ENCODE data around the gene DYRK3. TPM values are rescaled to one million over a fixed set of nuclear protein-coding genes. Genes with fewer than 3 reads are reported as not detected.

DYRK3 gene
- total RNA-seq, 2 experiments from 2014 or later = 1.6 to 1.7 TPM

DNA sequence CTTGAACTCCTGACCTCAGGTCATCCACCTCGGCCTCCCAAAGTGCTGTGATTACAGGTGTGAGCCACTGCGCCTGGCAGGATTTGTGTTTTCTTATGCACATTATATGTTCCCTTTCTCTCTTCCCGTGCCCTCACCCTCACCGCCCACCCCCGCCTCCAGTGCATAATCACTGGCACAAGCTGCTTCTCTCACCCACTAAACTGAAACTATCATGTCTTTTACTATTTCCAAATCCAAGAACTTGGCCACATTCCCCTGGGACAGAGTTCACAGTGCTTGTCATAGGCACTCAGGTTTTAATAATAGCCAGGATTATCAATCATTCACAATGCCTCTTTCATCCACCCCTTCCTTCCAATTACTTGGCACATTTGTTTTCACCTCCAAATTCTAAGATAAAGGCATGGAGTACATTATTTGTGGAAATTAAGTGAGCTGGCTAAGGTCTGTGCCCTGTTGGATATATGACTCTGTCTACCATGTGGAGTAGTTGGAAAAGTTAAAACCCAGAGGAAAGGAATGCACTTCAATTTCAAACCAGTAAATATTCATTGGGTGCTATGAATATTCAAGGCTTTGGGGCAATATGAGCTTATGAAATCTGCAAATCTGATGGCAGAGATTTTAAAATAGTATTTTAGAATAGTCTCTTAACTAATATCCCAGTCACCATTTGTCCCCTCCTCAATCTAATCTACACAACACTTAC is 31.8 kb downstream of the DYRK3 start:
- no peaks in the 10 kb centered on the region for H3K9me3 ChIP-seq (ENCODE audit: control insufficient read depth in 1 of 2, insufficient read depth in 1 of 2, low read length in 2 of 2)
- H3K4me1 ChIP-seq (ENCODE audit: insufficient read depth, low read length) = peaks cover 20% of the 10 kb centered on the region
- DNase-seq (no peak), ATAC-seq (ENCODE audit: poor library complexity) (no peak)
- Mint-ChIP-seq H3K4me1 (ENCODE audit: low read depth) (peaks cover 4% of the 10 kb centered on the region), H3K27ac (no peak overlapping the region), H3K4me3 (no peak overlapping the region), H3K9me3 (no peaks in the 10 kb centered on the region), H3K27me3 (peaks cover 19% of the 10 kb centered on the region), H3K36me3 (ENCODE audit: low read depth) (no peaks in the 10 kb centered on the region)
- TF ChIP-seq CTCF (IDR thresholded peaks at IDR 0.05) = no peak
- H3K27ac ChIP-seq (ENCODE audit: low read depth in 1 of 2, low read length in 2 of 2) = no peak overlapping the region
- ChIA-PET CTCF (interaction anchor here (1.0 to 1.4 kb wide), 2 partner anchors 9 to 38 kb away, joined by 3 read pairs; no protein-coding TSS in a partner anchor), POLR2A (no interaction called here)
- H3K36me3 ChIP-seq (ENCODE audit: insufficient read depth, low read length) = no peaks in the 10 kb centered on the region
- peaks cover 16 to 18% of the 10 kb centered on the region in 2 experiments for H3K27me3 ChIP-seq (ENCODE audit: control insufficient read depth in 1 of 2, insufficient read depth in 2 of 2, low read length in 2 of 2)
- intact Hi-C loops (cut with DNase I, micrococcal nuclease) = loop anchor here in 1 of 2 experiments (1.0 kb wide), 1 partner anchor 61 kb away; no protein-coding TSS in a partner anchor
- H3K4me3 ChIP-seq (ENCODE audit: low read length) = no peak overlapping the region

- H3K36me3 ChIP-seq (ENCODE audit: insufficient read depth, low read length) = no peaks in the 10 kb centered on the region
- H3K27ac ChIP-seq (ENCODE audit: low read depth in 1 of 2, low read length in 2 of 2) = no peak overlapping the region
- peaks cover 10 to 13% of the 10 kb centered on the region in 2 experiments for H3K27me3 ChIP-seq (ENCODE audit: control insufficient read depth in 1 of 2, insufficient read depth in 2 of 2, low read length in 2 of 2)
- Mint-ChIP-seq H3K4me1 (ENCODE audit: low read depth) (peaks cover 4% of the 10 kb centered on the region), H3K9me3 (no peaks in the 10 kb centered on the region), H3K27ac (no peak overlapping the region), H3K4me3 (no peak overlapping the region), H3K36me3 (ENCODE audit: low read depth) (no peaks in the 10 kb centered on the region), H3K27me3 (peaks cover 10% of the 10 kb centered on the region)
- H3K4me1 ChIP-seq (ENCODE audit: insufficient read depth, low read length) = peaks cover 20% of the 10 kb centered on the region
- DNase-seq (no peak), ATAC-seq (ENCODE audit: poor library complexity) (no peak)
- H3K9me3 ChIP-seq (ENCODE audit: control insufficient read depth in 1 of 2, insufficient read depth in 1 of 2, low read length in 2 of 2) = no peaks in the 10 kb centered on the region
- POLR2A ChIA-PET = interaction anchor here (1.1 kb wide), 1 partner anchor 16 kb away, joined by 3 read pairs; no protein-coding TSS in a partner anchor
- intact Hi-C loops (cut with DNase I, micrococcal nuclease) = no loop called here
- H3K4me3 ChIP-seq (ENCODE audit: low read length) = no peak overlapping the region
- no peak for TF ChIP-seq CTCF (IDR thresholded peaks at IDR 0.05)
- CTCF ChIA-PET = interaction anchor here (0.9 to 1.4 kb wide), 2 partner anchors 33 to 39 kb away, joined by 3 to 4 read pairs; partner anchors contain the start of gene DYRK3
Observed at GRCh38 chr1:206668351-206668750, 33.0 kb downstream of the DYRK3 start.

GRCh38 chr1:206668874-206669410 is 33.6 kb downstream of the DYRK3 start:
- Histone ChIP-seq H3K27ac (ENCODE audit: low read depth in 1 of 2, low read length in 2 of 2) (no peak overlapping the region), H3K4me3 (ENCODE audit: low read length) (no peak overlapping the region), H3K36me3 (ENCODE audit: insufficient read depth, low read length) (no peaks in the 10 kb centered on the region), H3K9me3 (ENCODE audit: control insufficient read depth in 1 of 2, insufficient read depth in 1 of 2, low read length in 2 of 2) (no peaks in the 10 kb centered on the region), H3K4me1 (ENCODE audit: insufficient read depth, low read length) (peaks cover 15% of the 10 kb centered on the region), H3K27me3 (ENCODE audit: control insufficient read depth in 1 of 2, insufficient read depth in 2 of 2, low read length in 2 of 2) (peaks cover 4 to 8% of the 10 kb centered on the region in 2 experiments)
- CTCF ChIA-PET = interaction anchor here (0.9 kb wide), 1 partner anchor 34 kb away, joined by 4 read pairs; the partner anchor contains the start of gene DYRK3
- Mint-ChIP-seq H3K27me3 (peaks cover 6% of the 10 kb centered on the region), H3K27ac (no peak overlapping the region), H3K36me3 (ENCODE audit: low read depth) (no peaks in the 10 kb centered on the region), H3K4me1 (ENCODE audit: low read depth) (peaks cover 4% of the 10 kb centered on the region), H3K4me3 (no peak overlapping the region), H3K9me3 (no peaks in the 10 kb centered on the region)
- DNase-seq = no peak
- ATAC-seq (ENCODE audit: poor library complexity) = no peak
- TF ChIP-seq CTCF (IDR thresholded peaks at IDR 0.05) = no peak
- intact Hi-C loops (cut with DNase I, micrococcal nuclease) = no loop called here
- POLR2A ChIA-PET = interaction anchor here (1.1 kb wide), 1 partner anchor 15 kb away, joined by 3 read pairs; no protein-coding TSS in a partner anchor
